H9 (cell line): ENCODE measurements around the gene GAS2L2. TPM values are rescaled to one million over a fixed set of nuclear protein-coding genes. Genes with fewer than 3 reads are reported as not detected.

Experiments
- DNase-seq: peaks from one replicate; pipeline ENCODE4 v3.0.0-alpha.2; 2017
- H2AFZ ChIP-seq: one replicate; pipeline ENCODE4 v1.6.1; 2013; ENCODE audit warnings: mild to moderate bottlenecking, low read length, control low read depth, moderate library complexity
- H2AK5ac ChIP-seq: 2 replicates; pipeline ENCODE4 v1.6.1; 2013; ENCODE audit warnings: low read length, control low read depth, mixed read lengths; ENCODE audit not compliant: insufficient read length
- H2BK120ac ChIP-seq: one replicate; pipeline ENCODE4 v1.6.1; 2013; ENCODE audit warnings: low read depth, mild to moderate bottlenecking, low read length, control low read depth, inconsistent platforms; ENCODE audit not compliant: poor library complexity, severe bottlenecking
- H2BK12ac ChIP-seq: 2 replicates; pipeline ENCODE4 v1.6.1; 2013; ENCODE audit warnings: low read length, control low read depth, mixed read lengths, low read depth; ENCODE audit not compliant: insufficient read length
- H2BK15ac ChIP-seq: 2 replicates; pipeline ENCODE4 v1.6.1; 2013; ENCODE audit warnings: low read depth, low read length, control low read depth
- H2BK20ac ChIP-seq: one replicate; pipeline ENCODE4 v1.6.1; 2013; ENCODE audit warnings: low read depth, mild to moderate bottlenecking, low read length, control low read depth, inconsistent platforms; ENCODE audit not compliant: poor library complexity, severe bottlenecking
- H2BK5ac ChIP-seq: 2 replicates; pipeline ENCODE4 v1.6.1; 2013; ENCODE audit warnings: low read length, control low read depth, mixed read lengths; ENCODE audit not compliant: insufficient read length
- H3K14ac ChIP-seq: 2 replicates; pipeline ENCODE4 v1.6.1; 2013; ENCODE audit warnings: low read length, control low read depth; ENCODE audit not compliant: insufficient read depth
- H3K18ac ChIP-seq: 2 replicates; pipeline ENCODE4 v1.6.1; 2013; ENCODE audit warnings: low read depth, mild to moderate bottlenecking, mixed read lengths, low read length, control low read depth; ENCODE audit not compliant: insufficient read length
- H3K23ac ChIP-seq: 2 replicates; pipeline ENCODE4 v1.6.1; 2013; ENCODE audit warnings: low read length, control low read depth, mixed read lengths, low read depth; ENCODE audit not compliant: insufficient read length
- H3K23me2 ChIP-seq: 2 replicates; pipeline ENCODE4 v1.6.1; 2013; ENCODE audit warnings: low read depth, mild to moderate bottlenecking, mixed read lengths, low read length, control low read depth; ENCODE audit not compliant: insufficient read length, poor library complexity, severe bottlenecking
- H3K27ac ChIP-seq: 2 replicates; pipeline ENCODE4 v1.5.1; 2013; ENCODE audit warnings: low read length, control low read depth, mixed read lengths, low read depth; ENCODE audit not compliant: insufficient read length
- H3K27me3 ChIP-seq: 2 replicates; pipeline ENCODE4 v1.6.1; 2013; ENCODE audit warnings: low read length, control low read depth, inconsistent platforms; ENCODE audit not compliant: insufficient read depth
- H3K4ac ChIP-seq: 2 replicates; pipeline ENCODE4 v1.6.1; 2013; ENCODE audit warnings: low read depth, mild to moderate bottlenecking, control low read depth, inconsistent platforms, low read length, moderate library complexity
- H3K4me1 ChIP-seq: 2 replicates; pipeline ENCODE4 v1.6.1; 2013; ENCODE audit warnings: low read length, control low read depth, inconsistent platforms; ENCODE audit not compliant: insufficient read depth
- H3K4me2 ChIP-seq: 2 replicates; pipeline ENCODE4 v1.6.1; 2013; ENCODE audit warnings: low read length, control low read depth, mixed read lengths; ENCODE audit not compliant: insufficient read length, insufficient read depth
- H3K56ac ChIP-seq: 2 replicates; pipeline ENCODE4 v1.6.1; 2013; ENCODE audit warnings: low read depth, mild to moderate bottlenecking, mixed read lengths, low read length, control low read depth; ENCODE audit not compliant: insufficient read length
- H3K79me1 ChIP-seq: 2 replicates; pipeline ENCODE4 v1.6.1; 2013; ENCODE audit warnings: low read depth, mild to moderate bottlenecking, moderate library complexity, low read length, control low read depth, inconsistent platforms; ENCODE audit not compliant: insufficient read depth, poor library complexity, severe bottlenecking
- H3K79me2 ChIP-seq: 2 replicates; pipeline ENCODE4 v1.6.1; 2013; ENCODE audit warnings: low read length, control low read depth, inconsistent platforms; ENCODE audit not compliant: insufficient read depth
- H3K9ac ChIP-seq: 2 replicates; pipeline ENCODE4 v1.6.1; 2013; ENCODE audit warnings: low read length, control low read depth, mixed read lengths; ENCODE audit not compliant: insufficient read length; ENCODE audit errors: extremely low read depth
- H3K9me3 ChIP-seq: one replicate; pipeline ENCODE4 v1.6.1; 2013; ENCODE audit warnings: low read depth, low read length, inconsistent platforms; ENCODE audit not compliant: control insufficient read depth
- H3T11ph ChIP-seq: one replicate; pipeline ENCODE4 v1.6.1; 2013; ENCODE audit warnings: mild to moderate bottlenecking, low read length, control low read depth, inconsistent platforms
- H4K20me1 ChIP-seq: one replicate; pipeline ENCODE4 v1.6.1; 2013; ENCODE audit not compliant: control insufficient read depth, insufficient read length, insufficient read depth
- H4K5ac ChIP-seq: 2 replicates; pipeline ENCODE4 v1.6.1; 2013; ENCODE audit warnings: low read depth, mild to moderate bottlenecking, mixed read lengths, low read length, control low read depth; ENCODE audit not compliant: insufficient read length
- H4K8ac ChIP-seq: replicated peaks from 2 replicates; pipeline ENCODE4 v1.6.1; 2013; ENCODE audit warnings: low read length, control low read depth, mixed read lengths, low read depth; ENCODE audit not compliant: insufficient read length
- H4K91ac ChIP-seq: 2 replicates; pipeline ENCODE4 v1.6.1; 2013; ENCODE audit warnings: low read depth, mild to moderate bottlenecking, moderate library complexity, mixed read lengths, low read length, control low read depth; ENCODE audit not compliant: insufficient read length
- H3K27ac Mint-ChIP-seq, 3 experiments: 2 replicates in 2 of 3; 3 replicates in 1 of 3; pipeline ENCODE4 v1.8.0; 2020 to 2021; ENCODE audit warnings: mixed read lengths in 3 of 3, mild to moderate bottlenecking in 1 of 3, moderate library complexity in 1 of 3
- H3K27me3 Mint-ChIP-seq: 2 replicates; pipeline ENCODE4 v1.8.0; 2021; ENCODE audit warnings: low read depth, mild to moderate bottlenecking, moderate library complexity, mixed read lengths
- H3K36me3 Mint-ChIP-seq, 3 experiments: 2 replicates in 2 of 3; 3 replicates in 1 of 3; pipeline ENCODE4 v1.8.0; 2020 to 2021; ENCODE audit warnings: low read depth in 3 of 3, mixed read lengths in 3 of 3; ENCODE audit not compliant: insufficient read depth in 1 of 3
- H3K4me1 Mint-ChIP-seq, 2 experiments: 2 replicates each; pipeline ENCODE4 v1.8.0; 2020; ENCODE audit warnings: mixed read lengths in 2 of 2
- H3K4me3 Mint-ChIP-seq, 2 experiments: 2 replicates in 1 of 2; 3 replicates in 1 of 2; pipeline ENCODE4 v1.8.0; 2020 to 2021; ENCODE audit warnings: mild to moderate bottlenecking in 2 of 2, mixed read lengths in 2 of 2, moderate library complexity in 1 of 2
- H3K9me3 Mint-ChIP-seq, 2 experiments: 2 replicates in 1 of 2; 3 replicates in 1 of 2; pipeline ENCODE4 v1.8.0; 2020; ENCODE audit warnings: mild to moderate bottlenecking in 2 of 2, mixed read lengths in 2 of 2, moderate library complexity in 1 of 2
- CTCF ChIP-seq: fragments of 200-600 bp; sonication (generic); conservative IDR thresholded peaks from 3 replicates; pipeline ENCODE4 v1.8.0; 2021; ENCODE audit warnings: antibody characterized with exemption, mild to moderate bottlenecking
- WGBS: extraction: QIAGEN DNeasy Blood & Tissue Kit; methylation state at CpG from one replicate; pipeline ENCODE4 v1.1.7; 2013; ENCODE audit warnings: missing lambda C conversion rate, low lambda C conversion rate, mixed read lengths; ENCODE audit not compliant: insufficient read length; ENCODE audit errors: extremely low coverage; 5-methylcytosine and 5-hydroxymethylcytosine counted together
- total RNA-seq: library from RNA; stranded (reverse); gene quantifications from 2 replicates; pipeline ENCODE4 v1.2.1, GENCODE V29; 2021

The GAS2L2 gene
- total RNA-seq, 1 experiment from 2014 or later: not detected

- Histone ChIP-seq H3K14ac (no peak overlapping the region), H3K79me2 (0 out of 2 replicates have a peak, but pooled peaks cover 2% of the 10 kb centered on the region), H4K5ac (no peak overlapping the region), H3K9ac (no peak overlapping the region), H4K8ac (no peak overlapping the region), H2AK5ac (no peak overlapping the region), H3T11ph (no peak overlapping the region), H3K27ac (no peak overlapping the region), H3K18ac (no peak overlapping the region), H2BK5ac (no peak overlapping the region), H3K56ac (no peak overlapping the region), H2BK12ac (no peak overlapping the region), H2BK120ac (no peak overlapping the region), H4K91ac (no peak overlapping the region), H3K4me1 (no peaks in the 10 kb centered on the region), H2BK20ac (no peak overlapping the region), H4K20me1 (no peaks in the 10 kb centered on the region), H3K4me2 (no peak overlapping the region), H3K23ac (no peak overlapping the region), H3K23me2 (no peaks in the 10 kb centered on the region), H3K79me1 (no peaks in the 10 kb centered on the region), H2BK15ac (no peak overlapping the region), H2AFZ (no peak overlapping the region), H3K9me3 (no peaks in the 10 kb centered on the region), H3K27me3 (no peaks in the 10 kb centered on the region), H3K4ac (no peak overlapping the region)
- no peaks in the 10 kb centered on the region for H3K27me3 Mint-ChIP-seq
- no peaks in the 10 kb centered on the region for H3K9me3 Mint-ChIP-seq
- no peak overlapping the region for H3K27ac Mint-ChIP-seq
- DNase-seq: no peak
- no peak overlapping the region for H3K4me3 Mint-ChIP-seq
- WGBS: no CpG with 5 or more reads among the region's 3 CpGs
- H3K36me3 Mint-ChIP-seq: peaks cover 10 to 30% (median 25%) of the 10 kb centered on the region in 3 experiments; a peak in 6 of 7 replicates
- H3K4me1 Mint-ChIP-seq: no peaks in the 10 kb centered on the region
- TF ChIP-seq CTCF: no peak
Observed at GRCh38 chr17:35708951-35709350, 44.1 kb downstream of the GAS2L2 start.
